Head of caudate nucleus (tissue), 42 donors: ENCODE data around the gene MAP2K4.
A peak's percentile ranks its signal among the peaks of the same experiment; 100 is the strongest.

Experiments used
- DNase-seq, 42 donors: peaks; one replicate each; pipeline versions ENCODE4 v3.0.0 to v3.0.0-alpha.2; 2020 to 2021; ENCODE audit warnings: mixed read lengths in 7 of 42
- intact Hi-C: fragments of 100-400 bp; cut with DNase I; formaldehyde crosslinking; loops from one replicate; pipeline ENCODE4 v1.15.0; 2022

Gene MAP2K4

GRCh38 chr17:12028611-12029010, 7.9 kb downstream of the MAP2K4 start:
- DNase-seq: no peak
- intact Hi-C loops: no loop called here

- DNase-seq: no peak
- intact Hi-C loops: no loop called here
These were observed 13.9 kb downstream of the MAP2K4 start for GRCh38 chr17:12034538-12034937.

GRCh38 chr17:12035673-12036072, 15.0 kb downstream of the MAP2K4 start:
- DNase-seq: no peak
- intact Hi-C loops: no loop called here

- no peak for DNase-seq
- intact Hi-C loops: no loop called here
These were observed 17.3 kb downstream of the MAP2K4 start for GRCh38 chr17:12037970-12038369.

GRCh38 chr17:12040478-12040877, 19.8 kb downstream of the MAP2K4 start:
- DNase-seq: no peak
- intact Hi-C loops: no loop called here

GRCh38 chr17:12041312-12041711, 20.6 kb downstream of the MAP2K4 start:
- intact Hi-C loops: no loop called here
- peak in 3 of 42 donors; percentile 20 to 42 (median 34) for DNase-seq

GRCh38 chr17:12043702-12044101, 23.0 kb downstream of the MAP2K4 start:
- intact Hi-C loops: no loop called here

GRCh38 chr17:12046786-12047185, 26.1 kb downstream of the MAP2K4 start:
- intact Hi-C loops: no loop called here
- no peak for DNase-seq

More at GRCh38 chr17:12043702-12044101, 23.0 kb downstream of the MAP2K4 start:
- DNase-seq: no peak

- no peak for DNase-seq
- intact Hi-C loops: no loop called here
These were observed 27.2 kb downstream of the MAP2K4 start for GRCh38 chr17:12047681-12048376.

GRCh38 chr17:12048843-12049473, 28.3 kb downstream of the MAP2K4 start:
- intact Hi-C loops: no loop called here
- DNase-seq: no peak

GRCh38 chr17:12050646-12051225, 30.1 kb downstream of the MAP2K4 start:
- intact Hi-C loops: no loop called here

GRCh38 chr17:12053552-12053951, 32.9 kb downstream of the MAP2K4 start:
- intact Hi-C loops: no loop called here
- DNase-seq: no peak

More at GRCh38 chr17:12050646-12051225, 30.1 kb downstream of the MAP2K4 start:
- no peak for DNase-seq

GRCh38 chr17:12055889-12056288, 35.2 kb downstream of the MAP2K4 start:
- DNase-seq: no peak
- intact Hi-C loops: no loop called here

- intact Hi-C loops: no loop called here
- no peak for DNase-seq
These were observed 36.8 kb downstream of the MAP2K4 start for GRCh38 chr17:12057520-12057919.

GRCh38 chr17:12058535-12058934, 37.9 kb downstream of the MAP2K4 start:
- DNase-seq: no peak
- intact Hi-C loops: no loop called here

GRCh38 chr17:12062249-12062648, 41.6 kb downstream of the MAP2K4 start:
- intact Hi-C loops: no loop called here
- DNase-seq: no peak

GRCh38 chr17:12064395-12064794, 43.7 kb downstream of the MAP2K4 start:
- no peak for DNase-seq
- intact Hi-C loops: no loop called here

- intact Hi-C loops: no loop called here
- no peak for DNase-seq
These were observed 46.8 kb downstream of the MAP2K4 start for GRCh38 chr17:12067485-12067884.

- intact Hi-C loops: no loop called here
- no peak for DNase-seq
These were observed 48.3 kb downstream of the MAP2K4 start for GRCh38 chr17:12068946-12069345.

- DNase-seq: no peak
- intact Hi-C loops: no loop called here
These were observed 49.9 kb downstream of the MAP2K4 start for GRCh38 chr17:12070561-12070960.

GRCh38 chr17:12074346-12074745, 53.7 kb downstream of the MAP2K4 start:
- intact Hi-C loops: no loop called here
- no peak for DNase-seq
